RWPE2 (cell line): Measurements from ENCODE around the gene ZFP82.
A peak's percentile ranks its signal among the peaks of the same experiment; 100 is the strongest.

ENCODE experiments used
- ATAC-seq: fragments of 200-7000 bp; cut with Tn5 transposase; 3 replicates; pipeline ENCODE4 v1.9.1; 2021; ENCODE audit warnings: low read depth
- DNase-seq: peaks from one replicate; pipeline ENCODE4 v3.0.0-alpha.2; 2020; ENCODE audit warnings: low spot score
- H3K27ac ChIP-seq: fragments of 450-650 bp; 2 replicates; pipeline ENCODE4 v1.5.1; 2017; ENCODE audit warnings: mild to moderate bottlenecking; ENCODE audit not compliant: poor library complexity, severe bottlenecking
- H3K27me3 ChIP-seq: fragments of 250-450 bp; sonication (Bioruptor Pico); 2 replicates; pipeline ENCODE4 v1.5.1; 2021; ENCODE audit warnings: mild to moderate bottlenecking, moderate library complexity; ENCODE audit not compliant: insufficient read depth, poor library complexity, severe bottlenecking
- H3K36me3 ChIP-seq: fragments of 250-450 bp; sonication (Bioruptor Pico); 2 replicates; pipeline ENCODE4 v1.5.1; 2020; ENCODE audit warnings: low read depth, mild to moderate bottlenecking, moderate library complexity
- H3K4me1 ChIP-seq: fragments of 250-450 bp; sonication (Bioruptor Pico); 2 replicates; pipeline ENCODE4 v1.5.1; 2021; ENCODE audit warnings: mild to moderate bottlenecking, moderate library complexity; ENCODE audit not compliant: insufficient read depth, poor library complexity, severe bottlenecking
- H3K4me3 ChIP-seq: fragments of 250-450 bp; sonication (Bioruptor Pico); 2 replicates; pipeline ENCODE4 v1.5.1; 2021; ENCODE audit warnings: mild to moderate bottlenecking, moderate library complexity; ENCODE audit not compliant: severe bottlenecking
- H3K9me3 ChIP-seq: fragments of 250-450 bp; sonication (Bioruptor Pico); 2 replicates; pipeline ENCODE4 v1.5.1; 2021; ENCODE audit warnings: mild to moderate bottlenecking, moderate library complexity; ENCODE audit not compliant: severe bottlenecking
- CTCF ChIP-seq: fragments of 450-650 bp; IDR thresholded peaks from one replicate; pipeline ENCODE4 v1.5.1; 2017; ENCODE audit warnings: mild to moderate bottlenecking, moderate library complexity; ENCODE audit not compliant: poor library complexity, severe bottlenecking

ZFP82 gene

GRCh38 chr19:36436531-36436930 is 18.1 kb upstream of the ZFP82 start:
- H3K4me3 ChIP-seq = no peak overlapping the region
- ATAC-seq (no peak), DNase-seq (no peak)
- H3K27ac ChIP-seq = no peak overlapping the region
- no peaks in the 10 kb centered on the region for H3K27me3 ChIP-seq
- no peaks in the 10 kb centered on the region for H3K4me1 ChIP-seq
- no peak for TF ChIP-seq CTCF
- H3K36me3 ChIP-seq = no peaks in the 10 kb centered on the region
- peaks cover 1% of the 10 kb centered on the region for H3K9me3 ChIP-seq

GRCh38 chr19:36423925-36424324 is 5.5 kb upstream of the ZFP82 start:
- H3K9me3 ChIP-seq = no peaks in the 10 kb centered on the region
- no peaks in the 10 kb centered on the region for H3K27me3 ChIP-seq
- no peaks in the 10 kb centered on the region for H3K4me1 ChIP-seq
- no peak for DNase-seq
- no peaks in the 10 kb centered on the region for H3K36me3 ChIP-seq
- TF ChIP-seq CTCF = no peak
- no peak overlapping the region for H3K27ac ChIP-seq
- ATAC-seq = no peak
- no peak overlapping the region for H3K4me3 ChIP-seq

GRCh38 chr19:36421749-36422481 is 3.5 kb upstream of the ZFP82 start:
- no peak for DNase-seq
- Histone ChIP-seq H3K9me3 (no peaks in the 10 kb centered on the region), H3K27ac (no peak overlapping the region), H3K36me3 (no peaks in the 10 kb centered on the region), H3K4me1 (no peaks in the 10 kb centered on the region), H3K27me3 (no peaks in the 10 kb centered on the region), H3K4me3 (no peak overlapping the region)
- ATAC-seq = no peak
- TF ChIP-seq CTCF = no peak

- 0 out of 3 replicates have a peak, but pooled peaks have one; percentile 7 for ATAC-seq
- DNase-seq = no peak
- H3K27ac ChIP-seq = no peak overlapping the region
- H3K4me3 ChIP-seq = peak overlapping the region; percentile 5
- H3K36me3 ChIP-seq = 0 out of 2 replicates have a peak, but pooled peaks cover 3% of the 10 kb centered on the region
- no peaks in the 10 kb centered on the region for H3K27me3 ChIP-seq
- no peaks in the 10 kb centered on the region for H3K4me1 ChIP-seq
- H3K9me3 ChIP-seq = no peaks in the 10 kb centered on the region
- no peak for TF ChIP-seq CTCF
Observed at GRCh38 chr19:36420961-36421748, 2.7 kb upstream of the ZFP82 start.
